Sigmoid colon (tissue), 3 donors: Measurements from ENCODE around the gene ZIC1.
A peak's percentile ranks its signal among the peaks of the same experiment; 100 is the strongest.

Experiments used
- POLR2A ChIP-seq, 2 donors: fragments of 450-650 bp; IDR thresholded peaks; one replicate each; pipeline ENCODE4 v1.6.1; 2016; ENCODE audit warnings: antibody characterized with exemption in 2 of 2, mild to moderate bottlenecking in 2 of 2, moderate library complexity in 2 of 2
- TF ChIP-seq, protein P1 (sequence below), 4 experiments: fragments of 450-650 bp in 3 of 4; fragments of 200-600 bp in 1 of 4; IDR thresholded peaks; one replicate each; pipeline ENCODE4 v1.5.1; 2016 to 2019; ENCODE audit warnings: antibody characterized with exemption in 4 of 4, mild to moderate bottlenecking in 3 of 4, moderate library complexity in 2 of 4

- TF ChIP-seq, protein P1, sequence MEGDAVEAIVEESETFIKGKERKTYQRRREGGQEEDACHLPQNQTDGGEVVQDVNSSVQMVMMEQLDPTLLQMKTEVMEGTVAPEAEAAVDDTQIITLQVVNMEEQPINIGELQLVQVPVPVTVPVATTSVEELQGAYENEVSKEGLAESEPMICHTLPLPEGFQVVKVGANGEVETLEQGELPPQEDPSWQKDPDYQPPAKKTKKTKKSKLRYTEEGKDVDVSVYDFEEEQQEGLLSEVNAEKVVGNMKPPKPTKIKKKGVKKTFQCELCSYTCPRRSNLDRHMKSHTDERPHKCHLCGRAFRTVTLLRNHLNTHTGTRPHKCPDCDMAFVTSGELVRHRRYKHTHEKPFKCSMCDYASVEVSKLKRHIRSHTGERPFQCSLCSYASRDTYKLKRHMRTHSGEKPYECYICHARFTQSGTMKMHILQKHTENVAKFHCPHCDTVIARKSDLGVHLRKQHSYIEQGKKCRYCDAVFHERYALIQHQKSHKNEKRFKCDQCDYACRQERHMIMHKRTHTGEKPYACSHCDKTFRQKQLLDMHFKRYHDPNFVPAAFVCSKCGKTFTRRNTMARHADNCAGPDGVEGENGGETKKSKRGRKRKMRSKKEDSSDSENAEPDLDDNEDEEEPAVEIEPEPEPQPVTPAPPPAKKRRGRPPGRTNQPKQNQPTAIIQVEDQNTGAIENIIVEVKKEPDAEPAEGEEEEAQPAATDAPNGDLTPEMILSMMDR (IDR thresholded peaks at IDR 0.05), result peak in 1 of 4 experiments; percentile 29
- no peak for TF ChIP-seq POLR2A (IDR thresholded peaks at IDR 0.05)
Observed at GRCh38 chr3:147361454-147362420, 47.4 kb upstream of the ZIC1 start.
